GM10266 (cell line): ENCODE results near the gene TSHZ2.

Experiments used
- DNase-seq: peaks from one replicate; pipeline ENCODE4 v3.0.0; 2012; ENCODE audit errors: extremely low spot score
- CTCF ChIP-seq: IDR thresholded peaks from 2 replicates; pipeline ENCODE4 v1.5.1; 2012; ENCODE audit warnings: mild to moderate bottlenecking, low read depth; ENCODE audit not compliant: control insufficient read depth, insufficient read depth; ENCODE audit errors: missing control alignments

TSHZ2 gene

DNA sequence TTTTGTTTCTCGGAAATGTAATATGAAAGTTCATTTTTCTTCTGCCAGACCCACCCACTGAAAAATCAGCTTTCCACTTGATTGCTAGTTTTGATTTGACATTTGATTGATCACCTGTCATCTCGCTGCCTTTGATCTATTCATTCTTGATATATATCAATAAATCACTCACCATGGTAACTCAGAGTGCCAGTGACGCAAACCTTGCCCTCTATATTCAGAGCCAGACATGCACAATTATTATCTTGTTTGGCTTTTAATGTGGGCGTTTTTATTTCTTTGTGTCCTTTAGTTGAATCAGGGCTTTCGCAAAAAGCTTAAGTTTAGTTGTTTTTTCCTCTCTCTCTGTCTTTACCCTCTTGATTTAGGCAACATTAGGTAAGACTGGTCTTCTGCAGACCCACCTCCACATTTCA is 2.0 kb downstream of the TSHZ2 start:
- TF ChIP-seq CTCF: no peak
- no peak for DNase-seq

- DNase-seq: no peak
- TF ChIP-seq CTCF: no peak
Measured at GRCh38 chr20:52975029-52975732, 3.0 kb downstream of the TSHZ2 start.

DNA sequence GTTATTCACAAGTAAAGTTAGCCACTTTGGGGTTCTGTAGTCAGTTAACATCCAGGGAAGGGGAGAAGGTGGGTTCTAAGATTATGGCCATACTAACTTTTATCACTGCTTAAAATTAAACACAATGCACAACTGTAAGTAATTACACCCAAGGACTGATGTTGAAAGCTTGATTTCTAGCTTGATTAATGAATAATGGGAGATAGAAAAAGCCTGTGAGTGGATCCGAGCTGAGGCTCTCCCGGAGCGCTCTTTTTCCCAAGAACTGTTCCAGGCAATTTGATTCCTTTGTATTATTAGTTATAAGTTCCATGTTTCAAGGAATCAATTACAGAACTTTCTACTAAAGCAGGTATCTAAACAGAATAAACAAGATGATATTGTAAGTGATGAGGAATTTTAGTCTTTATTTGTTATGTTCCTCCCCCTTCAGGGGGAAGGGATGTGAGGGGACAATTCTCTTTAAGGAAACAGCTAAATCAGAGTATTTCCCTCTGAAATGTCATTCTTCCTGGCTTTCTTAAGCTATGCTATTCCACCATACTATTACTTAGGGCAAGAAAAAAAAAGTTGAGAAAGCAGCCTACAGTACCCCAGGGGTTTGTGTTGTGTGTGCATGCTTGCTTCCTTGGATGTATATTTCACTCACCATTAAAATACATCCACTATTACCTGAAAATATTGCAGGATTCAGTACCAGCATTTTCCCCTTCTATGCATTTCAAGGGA is 3.8 kb downstream of the TSHZ2 start:
- TF ChIP-seq CTCF: no peak
- DNase-seq: no peak

DNA sequence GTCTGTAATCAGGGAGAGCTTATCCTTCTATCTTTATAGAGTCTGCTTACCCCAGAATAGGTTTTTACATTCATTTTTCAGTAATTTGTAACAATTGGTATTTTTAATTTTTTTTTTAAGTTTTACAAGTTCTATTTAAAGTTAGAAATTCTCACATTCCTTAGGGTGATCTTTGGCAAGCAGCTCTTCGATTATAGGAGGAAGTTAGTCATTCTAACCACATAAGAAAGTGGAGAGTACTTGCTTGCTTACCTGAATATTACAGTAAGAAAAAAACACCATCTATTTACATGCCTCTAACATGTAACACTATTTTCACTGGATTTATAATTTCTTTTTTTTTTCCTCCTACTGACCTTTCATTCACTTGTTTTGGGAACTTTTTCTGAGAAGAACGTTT is 6.7 kb downstream of the TSHZ2 start:
- no peak for DNase-seq

DNA sequence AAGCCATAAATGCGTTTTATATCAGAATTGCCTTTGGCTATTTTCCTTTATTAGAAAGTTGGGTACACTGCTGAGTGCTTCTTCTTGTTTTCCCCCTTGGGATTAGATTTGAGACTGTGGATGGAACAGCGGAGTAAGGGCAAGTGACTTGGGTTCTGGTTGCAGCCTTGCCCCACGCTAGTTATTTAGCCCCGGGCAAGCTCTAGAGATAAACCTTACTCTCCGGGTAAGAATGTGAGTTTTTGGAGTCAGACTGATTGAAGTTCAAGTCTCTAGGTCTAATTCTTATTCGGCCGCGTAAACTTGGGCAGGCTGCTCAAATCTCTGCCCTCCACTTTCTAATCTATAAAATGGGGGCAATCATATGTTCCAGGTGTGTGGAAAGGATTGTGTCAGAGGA is 8.9 kb downstream of the TSHZ2 start:
- DNase-seq: no peak
- no peak for TF ChIP-seq CTCF

More for the DNA sequence above, 6.7 kb downstream of the TSHZ2 start:
- no peak for TF ChIP-seq CTCF

DNA sequence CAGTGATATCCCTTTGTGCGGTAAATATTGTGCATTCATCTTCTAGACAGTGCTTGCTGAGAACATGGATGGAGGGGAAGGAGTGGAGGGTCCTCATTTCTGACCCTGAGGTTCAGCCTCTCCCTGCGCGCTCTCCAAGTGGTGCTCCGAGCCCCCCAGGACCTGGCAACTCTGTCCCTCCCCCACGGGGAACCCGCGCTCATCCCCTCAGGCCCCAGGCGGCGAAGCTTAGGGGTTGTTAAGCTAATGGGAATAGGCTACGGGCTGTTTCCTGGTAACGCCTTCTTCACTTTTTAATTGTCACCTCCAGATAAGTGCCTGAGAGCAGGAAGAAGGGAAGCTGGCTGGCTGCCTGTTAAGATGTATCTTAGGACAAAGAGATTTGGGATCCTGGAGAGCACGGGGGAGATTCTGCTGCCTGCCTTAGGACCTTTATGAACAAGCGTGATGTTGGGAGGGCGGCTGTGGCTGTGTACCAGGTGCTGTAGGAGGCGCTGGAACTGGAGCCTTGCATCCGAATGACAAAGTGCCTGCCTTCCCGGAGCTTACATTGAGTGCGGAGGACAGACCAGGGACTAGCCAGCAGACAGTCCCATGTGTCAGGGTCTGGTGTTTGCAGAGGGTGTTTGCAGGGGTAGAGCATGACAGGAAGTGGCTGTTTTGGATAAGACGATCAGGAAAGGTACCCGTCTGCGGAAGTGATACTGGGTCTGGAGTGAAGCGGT is 11.7 kb downstream of the TSHZ2 start:
- no peak for TF ChIP-seq CTCF
- no peak for DNase-seq
